ENCODE results near the gene P2RY10. TPM values are rescaled to one million over a fixed set of nuclear protein-coding genes. Genes with fewer than 3 reads are reported as not detected.

P2RY10 gene
- total and polyA plus RNA-seq, 8 donors = 0.12 to 0.41 (median 0.14) TPM; not detected in 2

DNA sequence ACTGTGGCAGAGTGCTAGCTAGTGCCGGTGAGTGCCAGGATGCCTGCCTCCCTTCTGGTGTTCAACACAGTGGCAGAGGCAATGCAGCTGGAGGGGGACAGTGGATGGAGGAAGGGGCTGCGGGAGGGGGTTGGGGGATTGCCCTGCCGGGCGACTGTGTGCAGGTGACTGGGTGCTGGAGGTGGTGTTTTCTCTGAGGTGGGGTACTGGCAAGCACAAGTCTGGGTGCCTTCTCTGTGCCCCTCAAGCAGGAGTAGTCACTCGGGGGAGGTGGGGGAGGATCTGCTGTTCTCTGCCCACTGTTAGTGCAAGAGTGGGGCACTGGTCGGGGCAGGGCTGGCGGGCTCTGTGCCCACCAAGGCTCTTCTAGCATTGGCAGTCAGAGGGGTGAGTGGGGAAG is 10.3 kb upstream of the P2RY10 start:
- no peak for FAIRE-seq
- TF ChIP-seq, protein P1, sequence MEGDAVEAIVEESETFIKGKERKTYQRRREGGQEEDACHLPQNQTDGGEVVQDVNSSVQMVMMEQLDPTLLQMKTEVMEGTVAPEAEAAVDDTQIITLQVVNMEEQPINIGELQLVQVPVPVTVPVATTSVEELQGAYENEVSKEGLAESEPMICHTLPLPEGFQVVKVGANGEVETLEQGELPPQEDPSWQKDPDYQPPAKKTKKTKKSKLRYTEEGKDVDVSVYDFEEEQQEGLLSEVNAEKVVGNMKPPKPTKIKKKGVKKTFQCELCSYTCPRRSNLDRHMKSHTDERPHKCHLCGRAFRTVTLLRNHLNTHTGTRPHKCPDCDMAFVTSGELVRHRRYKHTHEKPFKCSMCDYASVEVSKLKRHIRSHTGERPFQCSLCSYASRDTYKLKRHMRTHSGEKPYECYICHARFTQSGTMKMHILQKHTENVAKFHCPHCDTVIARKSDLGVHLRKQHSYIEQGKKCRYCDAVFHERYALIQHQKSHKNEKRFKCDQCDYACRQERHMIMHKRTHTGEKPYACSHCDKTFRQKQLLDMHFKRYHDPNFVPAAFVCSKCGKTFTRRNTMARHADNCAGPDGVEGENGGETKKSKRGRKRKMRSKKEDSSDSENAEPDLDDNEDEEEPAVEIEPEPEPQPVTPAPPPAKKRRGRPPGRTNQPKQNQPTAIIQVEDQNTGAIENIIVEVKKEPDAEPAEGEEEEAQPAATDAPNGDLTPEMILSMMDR (IDR thresholded peaks at IDR 0.05) = no peak
- no peaks in the 10 kb centered on the region for H3K4me1 ChIP-seq
- intact Hi-C loops (cut with DNase I) = no loop called here
- 78 to 80% methylated on average over 7 of the region's 7 CpGs for WGBS, 2 donors
- DNase-seq = peak in 2 of 6 donors; percentile 34
- no peak overlapping the region for H3K27ac ChIP-seq
- no peaks in the 10 kb centered on the region for H3K9me3 ChIP-seq
- H3K27me3 ChIP-seq = no peaks in the 10 kb centered on the region
- ATAC-seq = no peak
- no peak overlapping the region for H3K4me3 ChIP-seq
- H3K36me3 ChIP-seq = no peaks in the 10 kb centered on the region

DNA sequence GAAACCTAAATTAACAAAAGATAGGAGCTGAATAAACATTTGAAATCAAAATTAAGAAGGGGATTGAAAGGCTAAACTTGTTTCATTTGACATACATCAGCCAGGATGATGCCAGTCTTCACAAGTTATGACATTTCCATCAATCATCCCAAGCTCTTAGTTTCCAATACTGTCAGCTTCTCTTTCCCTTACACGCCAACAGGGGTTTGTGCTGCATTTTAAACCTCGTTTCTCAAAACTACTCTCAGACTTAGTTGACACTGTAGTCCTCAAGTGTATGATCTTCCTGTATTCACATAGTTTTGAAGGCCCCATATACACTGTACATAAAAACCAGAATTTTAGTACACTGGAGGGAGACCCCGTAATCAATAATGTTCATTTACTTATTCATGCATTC is 840 bp upstream of the P2RY10 start:
- Histone ChIP-seq H3K27ac (no peak overlapping the region), H3K4me1 (no peaks in the 10 kb centered on the region), H3K9me3 (no peaks in the 10 kb centered on the region), H3K36me3 (no peaks in the 10 kb centered on the region), H3K27me3 (peaks cover 0 to 15% (median 4%) of the 10 kb centered on the region in 4 donors), H3K4me3 (no peak overlapping the region)
- no peak for ATAC-seq
- TF ChIP-seq, protein P1 (IDR thresholded peaks at IDR 0.05) = no peak
- FAIRE-seq = no peak
- 27 to 31% methylated on average over 3 of the region's 3 CpGs for WGBS, 2 donors
- no peak for DNase-seq
- intact Hi-C loops (cut with DNase I) = no loop called here

DNA sequence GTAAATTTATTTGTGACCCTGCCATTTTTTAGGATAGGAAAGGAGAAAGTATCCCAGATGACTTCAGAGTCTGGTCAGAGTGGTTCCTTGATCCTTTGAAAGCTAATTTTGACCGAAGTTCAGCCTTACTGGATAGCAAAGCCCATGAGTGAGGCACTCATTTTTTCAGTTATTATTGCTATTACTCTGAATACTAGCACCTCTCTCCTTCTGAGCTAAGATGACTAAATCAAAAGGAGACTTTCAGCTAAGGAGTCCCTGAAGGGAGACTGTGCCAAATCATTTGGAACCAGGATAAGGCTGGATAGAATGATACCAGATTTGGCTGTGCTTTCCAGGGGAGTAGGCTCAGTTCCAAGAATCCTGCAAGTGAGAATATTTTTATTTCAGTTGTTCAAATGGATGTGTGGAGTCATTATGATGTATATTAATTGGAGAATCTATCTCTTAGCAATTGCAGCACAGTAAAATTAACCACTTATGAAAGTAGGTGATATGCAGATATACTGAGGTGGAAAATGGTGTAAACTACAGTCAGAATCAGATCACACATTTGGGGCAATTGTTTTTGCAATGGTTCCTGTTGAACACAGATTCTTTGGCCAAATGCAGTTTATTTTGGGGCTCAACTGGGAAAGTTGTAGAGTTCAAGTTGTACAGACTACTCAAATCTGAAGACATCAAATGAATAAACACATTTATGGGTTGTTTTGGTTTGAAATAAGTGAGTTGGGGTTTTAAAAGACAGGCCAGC is 1.2 kb downstream of the P2RY10 start:
- Histone ChIP-seq H3K27me3 (peaks cover 0 to 18% (median 4%) of the 10 kb centered on the region in 4 donors), H3K4me3 (no peak overlapping the region), H3K9me3 (no peaks in the 10 kb centered on the region), H3K36me3 (no peaks in the 10 kb centered on the region), H3K27ac (no peak overlapping the region), H3K4me1 (no peaks in the 10 kb centered on the region)
- ATAC-seq (no peak), FAIRE-seq (no peak), DNase-seq (no peak)
- TF ChIP-seq, protein P1 (IDR thresholded peaks at IDR 0.05) = no peak
- intact Hi-C loops (cut with DNase I) = no loop called here
- WGBS, 2 donors = 50 to 72% methylated on average over 1 of the region's 1 CpG

DNA sequence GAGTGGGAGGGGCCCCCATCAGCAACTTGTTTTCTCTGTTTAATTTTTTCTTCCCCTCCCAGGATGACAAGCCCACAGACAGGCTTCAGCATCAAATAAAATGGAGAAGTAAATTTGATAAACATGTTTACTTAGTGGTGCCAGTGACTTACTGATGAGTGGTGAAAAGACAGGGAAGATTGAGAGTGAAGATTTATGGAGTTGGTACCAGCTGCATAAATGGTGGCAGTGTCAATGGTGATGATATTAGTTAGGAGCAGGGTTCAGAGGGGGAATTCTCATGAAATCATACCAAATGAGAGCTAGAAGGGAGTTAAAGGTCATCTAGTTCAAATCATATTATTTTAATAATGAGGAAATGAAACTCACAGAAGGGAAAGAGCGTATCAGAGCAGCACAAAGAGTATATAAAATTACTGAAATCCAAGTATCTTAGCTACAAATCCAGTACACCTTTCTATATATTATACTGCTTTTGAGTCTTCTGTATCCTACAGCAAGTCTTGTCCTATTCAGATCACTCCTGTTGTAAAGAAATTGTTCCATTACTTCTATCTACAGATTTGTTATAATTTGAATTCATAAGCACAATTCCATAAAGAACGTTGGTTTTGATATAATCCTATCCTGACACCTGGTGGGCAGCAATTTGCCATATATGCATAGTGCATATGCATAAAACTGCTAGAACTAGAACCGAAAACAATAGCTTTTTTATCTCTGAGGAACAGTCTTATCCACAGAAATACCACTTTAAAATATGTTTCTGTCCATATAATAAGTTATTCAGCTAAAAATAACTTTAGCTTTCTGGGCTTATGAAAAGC is 5.0 kb downstream of the P2RY10 start:
- intact Hi-C loops (cut with DNase I) = no loop called here
- WGBS, 2 donors = 44 to 51% methylated on average over 3 of the region's 3 CpGs

More for the DNA sequence above, 5.0 kb downstream of the P2RY10 start:
- DNase-seq (no peak), ATAC-seq (no peak), FAIRE-seq (peak; percentile 78)
- Histone ChIP-seq H3K36me3 (no peaks in the 10 kb centered on the region), H3K4me3 (no peak overlapping the region), H3K4me1 (no peaks in the 10 kb centered on the region), H3K27me3 (peaks cover 0 to 9% (median 0%) of the 10 kb centered on the region in 4 donors), H3K27ac (no peak overlapping the region), H3K9me3 (no peaks in the 10 kb centered on the region)
- TF ChIP-seq, protein P1 (IDR thresholded peaks at IDR 0.05) = no peak
